GM20431 (cell line): ENCODE measurements around the gene DPP7.

Experiments used
- in situ Hi-C: fragments of 300-500 bp; cut with MseI, MboI; formaldehyde crosslinking; loops from one replicate; pipeline ENCODE4 v1.15.0; 2020; ENCODE audit warnings: low sequenced_read_pairs; ENCODE audit not compliant: unreplicated experiment

DPP7 gene

DNA sequence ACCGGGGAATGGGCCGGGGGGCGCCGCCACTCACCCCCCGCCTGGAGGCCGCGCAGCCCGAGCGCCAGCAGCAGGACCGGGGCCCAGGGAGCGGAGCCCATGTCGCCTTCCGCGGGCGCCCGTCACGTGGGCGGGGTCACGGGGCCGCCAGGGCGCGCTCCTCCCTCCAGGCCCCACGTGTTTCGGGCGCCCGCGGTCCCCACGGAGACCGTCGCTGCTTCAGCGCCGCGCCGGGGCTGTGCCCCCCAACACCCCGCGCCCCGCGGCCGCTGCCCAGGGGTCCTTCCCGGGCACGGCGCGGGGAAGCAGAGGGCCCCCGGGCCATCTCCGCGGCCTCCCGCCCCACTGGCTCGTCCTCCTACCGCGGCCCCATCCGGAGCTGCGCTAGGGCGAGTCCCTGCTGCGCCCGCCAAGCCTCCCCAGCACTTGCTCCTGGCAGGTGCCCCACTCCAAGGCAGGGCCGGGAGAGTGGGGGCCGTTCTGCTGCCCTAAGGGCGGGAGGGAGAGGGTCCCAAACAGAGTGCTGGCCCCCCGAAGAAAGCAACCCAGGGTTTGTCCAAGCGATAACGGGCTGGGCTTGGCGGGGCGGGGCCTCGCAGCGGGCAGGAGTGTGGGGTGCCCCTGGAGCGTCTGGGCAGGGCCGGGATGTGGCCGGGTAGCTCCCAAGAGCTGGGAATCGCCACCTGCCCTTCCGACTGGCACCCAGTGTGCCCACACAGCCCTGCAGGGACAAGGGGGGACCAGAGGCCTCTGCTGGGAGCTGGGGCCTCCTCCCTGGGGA, at the start of gene DPP7:
DPP7 (minus strand) TSS at position 121 of the 781 bp plus-strand sequence; CDS start at position 101, 20 bp downstream.
- in situ Hi-C loops = no loop called here

- in situ Hi-C loops = no loop called here
These were observed 49.3 kb upstream of the DPP7 start for GRCh38 chr9:137163805-137164204.

DNA sequence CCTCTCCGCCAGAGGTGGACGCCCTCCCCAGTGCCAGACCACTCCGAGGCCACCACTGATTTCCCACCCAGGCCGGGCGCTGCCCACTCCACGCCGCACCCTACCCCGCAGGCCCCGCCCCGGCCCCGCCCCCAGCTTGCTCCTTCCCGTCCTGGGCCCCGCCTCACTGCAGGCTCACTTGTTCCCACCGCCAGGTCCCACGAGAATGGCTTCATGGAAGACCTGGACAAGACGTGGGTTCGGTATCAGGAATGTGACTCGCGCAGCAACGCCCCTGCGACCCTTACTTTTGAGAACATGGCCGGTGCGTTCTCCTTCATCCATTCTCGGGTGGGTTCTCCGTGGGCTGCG, 48.8 kb upstream of the DPP7 start:
- in situ Hi-C loops = no loop called here

- in situ Hi-C loops = no loop called here
These were observed 48.2 kb upstream of the DPP7 start for GRCh38 chr9:137162505-137163364.

GRCh38 chr9:137161558-137162486, 47.3 kb upstream of the DPP7 start:
- in situ Hi-C loops = no loop called here

- in situ Hi-C loops = no loop called here
These were observed 46.4 kb upstream of the DPP7 start for GRCh38 chr9:137160716-137161557.

GRCh38 chr9:137160054-137160425, 45.5 kb upstream of the DPP7 start:
- in situ Hi-C loops = no loop called here

DNA sequence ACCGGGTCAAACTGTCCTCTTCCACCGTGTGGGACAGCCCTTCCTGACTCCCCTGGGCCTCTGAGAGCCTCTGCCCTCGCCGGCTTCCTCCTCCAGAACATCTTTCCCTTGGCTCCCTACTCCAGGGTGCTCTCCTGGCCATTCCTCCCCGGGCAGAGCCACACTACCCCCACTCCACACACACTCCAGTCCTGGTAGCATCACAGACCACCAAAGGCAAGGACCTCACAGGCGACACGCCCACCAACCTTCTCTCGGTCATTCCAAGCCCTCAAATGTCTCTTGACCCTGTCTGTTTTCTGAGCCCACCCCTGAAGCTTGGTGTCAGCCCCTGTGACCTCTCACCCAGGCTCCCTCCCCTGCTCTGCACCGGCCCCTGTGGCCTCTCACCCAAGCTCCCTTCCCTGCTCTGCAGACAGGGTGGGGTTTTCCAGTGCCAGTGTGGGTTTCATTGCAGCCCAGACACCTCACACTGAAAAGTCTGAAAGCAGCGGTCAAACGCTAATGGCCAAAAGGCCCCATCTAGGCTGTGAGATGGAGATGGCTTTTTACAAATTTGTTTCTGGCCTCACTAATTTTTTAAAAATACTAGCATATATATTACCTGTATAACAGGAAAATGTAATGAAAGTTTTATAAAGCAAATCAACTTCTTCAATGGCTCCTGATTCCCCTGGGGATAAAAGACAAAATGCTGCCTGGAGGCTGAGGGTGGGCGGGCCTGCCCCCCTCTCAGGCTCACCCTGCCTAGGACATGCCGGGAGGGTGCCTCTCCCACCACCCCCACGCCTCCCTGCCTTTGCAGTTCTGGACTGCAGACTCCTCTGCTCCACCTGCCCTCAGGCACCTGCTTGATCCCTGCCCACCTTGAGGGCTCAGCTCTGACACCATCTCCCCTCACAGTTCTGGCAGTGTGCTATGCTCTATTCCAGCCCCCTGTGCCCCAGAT, 44.8 kb upstream of the DPP7 start:
- in situ Hi-C loops = no loop called here

DNA sequence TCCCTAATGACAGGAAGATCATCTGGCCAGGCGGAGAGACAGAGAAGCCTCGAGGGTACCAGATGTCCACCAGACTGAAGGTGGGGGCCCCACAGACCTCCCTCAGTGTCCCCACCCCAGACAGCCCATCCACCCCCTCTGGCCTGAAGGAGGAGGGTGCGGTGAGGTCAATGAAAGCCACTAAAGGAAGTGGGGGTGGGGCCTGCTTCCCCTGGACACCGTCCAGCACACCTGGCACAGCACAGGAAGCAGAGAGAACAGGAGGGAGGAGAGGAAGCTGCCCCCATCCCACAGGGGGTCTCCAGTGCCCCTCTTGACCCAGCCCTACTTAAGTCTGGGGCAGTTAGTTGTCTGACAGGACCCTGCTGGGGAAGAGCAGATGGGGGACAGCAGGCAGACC, 44.1 kb upstream of the DPP7 start:
- in situ Hi-C loops = no loop called here

DNA sequence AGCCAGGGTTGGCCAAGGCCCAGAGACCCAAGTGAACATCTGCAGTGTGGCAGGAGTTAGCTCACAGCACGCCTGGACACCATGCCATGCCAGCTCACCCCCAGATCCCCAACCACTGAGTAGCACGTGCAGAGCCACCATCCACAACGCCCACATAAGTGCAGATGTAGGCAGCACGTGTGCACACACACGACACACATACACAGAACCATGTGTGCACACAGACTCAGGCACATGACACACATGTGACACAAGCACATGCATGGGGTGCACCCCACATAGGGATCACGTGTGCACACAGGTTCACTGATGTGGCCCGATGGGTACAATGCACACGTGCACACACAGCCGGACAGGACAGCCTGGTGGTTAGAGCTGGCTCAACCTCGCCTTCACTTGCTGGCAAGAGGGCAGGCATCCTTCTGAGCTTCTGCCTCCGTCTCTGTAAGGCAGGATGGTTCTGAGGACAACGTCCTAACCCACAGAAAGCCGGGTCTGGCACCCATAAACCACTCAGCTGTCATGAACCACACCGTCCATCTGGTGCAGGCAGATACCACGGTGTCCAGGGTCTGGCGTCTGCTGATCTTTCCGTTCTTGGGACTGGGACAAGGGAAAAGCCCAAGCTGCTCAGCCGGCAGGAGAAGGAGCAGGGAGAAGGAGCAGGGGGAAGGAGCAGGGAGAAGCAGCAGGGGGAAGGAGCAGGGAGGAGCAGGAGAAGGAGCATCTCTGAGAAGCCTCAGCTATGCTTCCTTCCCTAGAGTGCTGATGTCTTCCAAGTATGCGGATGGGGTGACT, 43.3 kb upstream of the DPP7 start:
- in situ Hi-C loops = no loop called here

- in situ Hi-C loops = no loop called here
These were observed 42.2 kb upstream of the DPP7 start for GRCh38 chr9:137156567-137157375.

GRCh38 chr9:137152844-137153405, 38.4 kb upstream of the DPP7 start:
- in situ Hi-C loops = no loop called here

- in situ Hi-C loops = no loop called here
These were observed 36.3 kb upstream of the DPP7 start for GRCh38 chr9:137150617-137151457.

- in situ Hi-C loops = no loop called here
These were observed 35.5 kb upstream of the DPP7 start for GRCh38 chr9:137149942-137150616.

- in situ Hi-C loops = no loop called here
These were observed 34.8 kb upstream of the DPP7 start for GRCh38 chr9:137149363-137149762.
